HG03280 (cell line): ENCODE measurements around the gene SUPT7L.
"Not testable (repeated sequence)": the region's sequence is repeated elsewhere in the genome, so short reads cannot be mapped to it uniquely, and the experiment has no call there.

Source experiments
- ATAC-seq: cut with Tn5 transposase; IDR thresholded peaks from one replicate; pipeline ENCODE4 v1.9.1; 2021; ENCODE audit warnings: mild to moderate bottlenecking, moderate library complexity; ENCODE audit not compliant: unreplicated experiment

SUPT7L gene

GRCh38 chr2:27640722-27641245 lies 22.6 kb downstream of the SUPT7L start:
- no peak for ATAC-seq

DNA sequence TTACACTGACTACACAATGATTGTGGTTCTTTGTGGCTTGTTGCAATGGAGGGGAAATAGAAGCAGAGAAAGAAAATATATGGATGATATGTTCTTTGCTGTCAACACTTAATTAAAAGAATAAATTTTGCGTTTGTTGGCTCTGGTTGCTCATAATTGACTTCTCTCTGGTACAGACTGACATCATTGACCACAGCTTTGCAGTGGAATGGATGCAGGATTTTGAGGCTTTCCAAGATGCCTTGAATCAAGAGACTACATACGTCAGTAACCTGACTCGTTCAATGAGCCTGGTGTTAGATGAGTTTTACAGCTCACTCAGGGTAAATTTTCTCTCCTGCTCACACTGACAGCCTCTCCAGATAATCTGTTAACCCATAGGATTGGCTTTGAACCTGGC lies 24.7 kb downstream of the SUPT7L start:
- ATAC-seq, result no peak

DNA sequence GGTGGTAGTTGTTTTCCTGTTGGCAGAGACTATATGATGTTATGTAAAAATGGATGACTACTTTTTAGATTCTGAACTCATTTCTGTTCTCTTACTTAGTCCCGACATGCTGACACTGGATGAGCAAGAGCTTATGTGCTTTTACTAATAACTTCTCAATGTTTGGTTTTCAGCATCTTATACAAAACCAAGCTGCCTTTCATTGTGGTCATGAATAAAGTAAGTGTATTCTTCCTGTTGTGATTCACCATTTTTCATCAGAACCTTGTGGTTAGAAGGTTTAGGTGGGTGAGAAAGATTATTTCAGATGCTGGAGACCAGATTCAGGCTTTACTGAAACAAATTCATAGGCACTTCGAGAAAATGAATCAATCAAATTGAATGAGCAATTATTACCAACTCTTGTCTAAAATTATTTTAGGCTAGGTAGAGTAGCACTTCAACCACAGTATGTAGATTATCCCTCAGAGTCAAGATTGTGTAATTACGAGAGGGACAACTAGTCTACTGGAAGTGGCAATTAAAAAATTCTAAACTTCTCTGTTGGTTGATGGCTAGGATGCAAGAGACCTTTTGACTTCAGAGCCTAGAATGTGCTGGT lies 25.3 kb downstream of the SUPT7L start:
- no peak for ATAC-seq

DNA sequence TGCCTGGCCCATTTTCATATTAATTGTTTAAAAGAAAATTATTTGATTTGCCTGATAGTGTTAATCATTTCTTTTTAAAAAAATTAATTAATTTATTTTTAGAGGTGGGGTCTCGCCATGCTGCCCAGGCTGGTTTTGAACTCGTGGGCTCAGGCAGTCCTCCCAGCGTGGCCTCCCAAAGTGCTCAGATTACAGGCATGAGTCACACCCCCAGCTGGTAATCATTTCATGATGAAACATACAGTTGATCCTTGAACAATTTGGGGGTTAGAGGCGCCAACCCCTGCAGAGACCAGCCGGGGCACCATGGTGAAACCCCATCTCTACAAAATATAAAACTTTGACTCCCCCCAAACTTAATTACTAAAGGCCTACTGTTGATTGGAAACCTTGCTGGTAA lies 26.6 kb downstream of the SUPT7L start:
- ATAC-seq, result no peak

- no peak for ATAC-seq
These were observed 29.1 kb downstream of the SUPT7L start for GRCh38 chr2:27634291-27634690.

DNA sequence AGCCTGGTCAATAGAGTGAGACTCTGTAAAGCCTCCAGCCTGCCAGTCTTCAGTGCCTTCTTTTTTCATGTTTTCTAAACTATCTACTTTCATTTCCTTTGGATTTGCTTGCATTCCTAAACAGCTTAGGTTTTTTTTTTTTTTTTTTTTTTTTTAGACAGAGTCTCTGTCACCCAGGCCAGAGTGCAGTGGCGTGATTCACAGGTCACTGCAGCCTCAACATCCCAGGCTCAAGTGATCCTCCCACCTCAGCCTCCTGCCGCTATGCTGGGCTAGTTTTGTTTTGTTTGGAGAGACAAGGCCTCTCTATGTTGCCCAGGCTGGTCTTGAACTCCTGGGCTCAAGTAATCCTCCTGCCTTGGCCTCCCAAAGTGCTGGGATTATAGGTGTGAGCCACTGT lies 33.2 kb downstream of the SUPT7L start:
- not testable (repeated sequence) for ATAC-seq

GRCh38 chr2:27628767-27629709 lies 34.4 kb downstream of the SUPT7L start, which contains the start of the genes CCDC121 and GPN1:
CCDC121 (minus strand) TSS chr2:27629012; CDS start chr2:27627799, 1,213 bp downstream.
GPN1 (plus strand) TSS chr2:27629050; CDS start chr2:27629059, 9 bp downstream.
- ATAC-seq, result peak; percentile 95

DNA sequence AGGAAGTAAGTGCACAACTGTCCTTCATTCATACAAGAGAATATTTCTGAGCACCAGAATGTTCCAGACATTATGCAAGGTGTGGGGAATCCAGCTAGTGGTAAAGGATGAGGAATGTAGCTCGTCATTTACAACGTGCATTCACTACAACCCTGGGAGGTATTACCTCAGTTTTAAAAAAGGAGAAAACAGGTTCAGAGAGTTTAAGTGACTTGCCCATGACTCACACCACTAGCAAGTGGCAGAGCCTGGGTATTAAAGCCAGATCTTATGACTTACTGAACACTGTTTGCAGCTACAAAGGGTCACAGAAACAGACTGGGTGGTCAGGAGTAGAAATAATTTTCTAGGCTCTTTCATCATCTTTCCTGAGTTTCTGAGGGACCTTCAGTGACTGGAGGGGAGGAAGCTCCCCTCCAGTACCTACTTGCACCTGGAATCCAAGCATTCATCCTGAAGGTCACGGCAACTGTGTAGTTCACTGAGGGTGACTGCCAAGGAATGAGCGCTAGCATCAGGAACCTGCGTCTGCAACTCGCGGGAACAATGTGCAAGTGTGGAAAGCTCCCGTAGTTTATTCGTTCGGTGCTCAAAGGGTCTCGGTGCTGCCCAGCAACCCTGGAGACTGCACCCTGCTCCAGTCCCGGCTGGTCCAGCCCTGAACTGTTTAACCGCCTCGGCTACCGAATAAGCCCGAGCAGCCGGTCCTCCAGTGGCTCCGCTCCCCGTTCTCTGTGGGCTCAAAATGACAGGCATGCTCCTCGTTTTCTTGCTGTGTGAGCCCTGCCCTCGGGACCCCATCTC lies 35.2 kb downstream of the SUPT7L start:
- ATAC-seq, result no peak

GRCh38 chr2:27626921-27627320 lies 36.5 kb downstream of the SUPT7L start:
- not testable (repeated sequence) for ATAC-seq

- ATAC-seq, result not testable (repeated sequence)
These were observed 37.1 kb downstream of the SUPT7L start for GRCh38 chr2:27626323-27626722.

GRCh38 chr2:27624943-27625342 lies 38.5 kb downstream of the SUPT7L start:
- ATAC-seq, result no peak

DNA sequence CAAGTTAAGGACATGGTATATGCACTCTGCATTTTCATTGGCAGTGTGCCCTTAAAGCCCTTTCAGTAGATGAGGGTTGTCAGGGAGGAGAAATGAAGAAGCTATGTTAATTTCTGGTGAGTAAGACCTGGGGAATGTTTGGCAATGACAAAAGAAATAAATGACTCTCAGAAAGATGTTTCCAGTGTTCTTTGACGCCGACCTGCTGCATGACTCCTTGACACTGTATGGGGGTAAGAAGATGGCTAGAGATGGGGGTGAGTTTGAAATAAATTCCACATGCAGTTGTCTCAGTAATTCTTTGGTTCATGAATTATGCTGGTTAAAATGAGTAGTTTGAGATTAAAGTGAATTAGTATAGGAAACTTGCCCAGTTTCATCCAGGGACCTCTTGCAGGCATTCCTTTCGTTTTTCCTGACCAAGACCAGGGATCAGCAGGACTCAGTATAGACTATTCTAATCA lies 40.5 kb downstream of the SUPT7L start:
- no peak for ATAC-seq

DNA sequence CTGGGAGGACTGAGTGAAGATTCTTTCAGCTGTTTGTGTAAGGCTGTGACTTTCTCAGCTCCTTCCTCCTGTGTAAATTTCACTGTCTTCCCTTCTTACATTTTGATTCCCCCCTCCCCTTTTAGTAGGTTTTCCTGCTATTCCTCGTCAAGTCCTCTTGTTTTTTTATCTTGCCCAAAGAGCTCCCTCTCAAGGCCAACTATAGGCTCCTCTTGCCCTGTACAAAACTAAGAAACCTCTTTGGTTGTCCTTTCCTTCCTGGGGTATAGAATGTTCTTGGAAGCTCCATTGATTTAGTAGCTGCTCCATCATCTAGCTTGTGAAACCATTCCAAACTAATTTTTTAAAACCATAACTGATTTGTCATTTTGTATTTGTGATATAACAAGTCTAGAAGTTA lies 41.9 kb downstream of the SUPT7L start:
- no peak for ATAC-seq

DNA sequence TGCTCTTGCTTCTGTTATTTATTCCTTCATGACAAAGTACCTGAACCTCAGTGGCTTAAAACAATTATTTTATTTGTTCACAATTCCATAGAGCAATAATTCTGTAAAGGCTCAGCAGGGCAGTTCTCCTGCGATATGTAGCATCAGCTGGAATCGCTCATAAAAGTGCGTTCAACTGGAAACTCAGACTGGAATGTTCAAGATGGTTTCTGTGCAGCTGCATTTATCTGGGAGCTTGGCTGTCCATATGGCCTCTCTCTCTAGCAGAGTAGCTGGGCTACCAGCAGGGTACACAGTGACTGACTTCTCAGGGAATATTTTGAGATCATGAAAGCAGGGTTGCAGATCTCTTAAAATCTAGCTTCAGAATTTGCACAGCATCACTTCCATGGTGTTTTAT lies 48.1 kb downstream of the SUPT7L start:
- ATAC-seq, result no peak

- no peak for ATAC-seq
These were observed 49.4 kb downstream of the SUPT7L start for GRCh38 chr2:27613985-27614384.

DNA sequence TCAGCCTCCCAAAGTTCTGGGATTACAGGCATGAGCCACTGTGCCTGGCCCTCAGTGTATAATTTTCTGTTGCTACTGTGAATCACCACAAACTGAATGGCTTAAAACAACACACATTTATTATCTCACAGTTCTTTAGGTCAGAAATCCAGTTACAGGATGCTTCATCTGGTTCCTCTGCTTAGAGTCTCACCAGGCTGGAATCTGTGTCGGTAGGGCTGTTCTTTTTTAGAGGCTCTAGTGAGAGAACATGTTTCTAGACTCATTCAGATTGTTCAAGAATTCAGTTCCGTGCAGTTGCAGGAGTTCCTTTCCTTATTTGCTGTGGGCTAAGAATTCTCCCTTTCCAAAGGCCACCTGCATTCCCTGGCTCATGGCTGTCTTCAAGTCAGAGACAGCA lies 56.8 kb downstream of the SUPT7L start:
- ATAC-seq, result no peak
